Measurements from ENCODE around the gene METTL26.
"Not testable (repeated sequence)": the region's sequence is repeated elsewhere in the genome, so short reads cannot be mapped to it uniquely, and the experiment has no call there.

Gene METTL26

GRCh38 chr16:625117-625976 is 10.8 kb downstream of the METTL26 start:
- no peak for DNase-seq (ENCODE audit: low read depth)

DNA sequence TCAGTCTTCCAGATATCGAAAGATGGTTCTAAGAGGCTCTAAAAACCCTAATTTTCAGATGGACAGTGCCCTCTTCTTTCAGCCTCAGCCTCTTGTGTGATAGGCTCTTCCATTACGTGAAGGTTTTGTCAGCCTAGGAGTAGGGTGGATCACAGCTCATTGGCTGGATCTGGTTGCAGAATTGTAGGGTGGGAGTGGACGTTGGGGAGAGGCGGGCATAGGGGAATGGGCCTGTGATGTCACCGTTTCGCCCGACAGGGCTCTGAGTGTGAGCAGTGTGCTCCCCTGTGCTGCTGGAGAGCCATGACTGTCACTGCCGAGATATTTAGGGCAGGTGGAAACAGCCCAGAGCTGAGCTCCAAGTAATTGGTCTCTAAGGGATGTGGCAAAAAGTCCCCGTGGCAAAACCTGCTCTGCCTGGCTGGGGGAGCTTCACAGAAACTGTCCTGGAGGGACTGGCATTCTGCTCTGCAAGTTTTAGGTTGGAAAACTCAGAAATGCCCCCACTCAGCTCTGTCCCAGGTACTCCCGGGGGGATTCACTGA is 11.5 kb downstream of the METTL26 start:
- DNase-seq (ENCODE audit: low read depth) = no peak

GRCh38 chr16:622920-623280 is 13.2 kb downstream of the METTL26 start:
- DNase-seq (ENCODE audit: low read depth) = no peak

DNA sequence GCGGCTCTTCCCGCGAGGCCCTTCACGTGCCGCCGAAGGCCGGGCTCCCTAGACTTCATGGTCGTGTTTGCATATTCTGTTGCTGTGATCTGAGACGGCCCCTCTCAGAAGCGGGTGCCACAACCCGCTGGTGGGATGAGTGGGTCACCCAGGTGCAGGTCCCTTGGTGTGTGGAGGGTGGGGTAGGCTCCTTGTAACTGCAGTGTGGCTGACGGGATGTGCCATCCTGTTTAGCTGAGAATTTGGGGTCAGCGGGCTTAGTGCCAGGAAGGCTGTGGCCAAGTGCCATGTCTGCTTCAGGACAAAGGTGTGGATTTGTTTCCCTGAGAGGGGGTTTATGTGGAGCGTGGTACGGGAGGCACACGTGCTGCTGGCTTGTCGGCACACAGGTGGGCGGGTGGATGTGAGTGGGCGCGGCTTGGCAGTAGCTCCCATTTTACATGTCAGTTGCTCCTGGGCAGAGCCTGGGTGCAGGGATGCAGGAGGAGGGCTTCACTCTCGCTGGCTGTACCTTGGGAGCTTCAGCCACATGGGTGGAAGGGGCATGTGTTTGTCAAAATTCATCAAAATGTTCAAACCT is 14.5 kb downstream of the METTL26 start:
- DNase-seq (ENCODE audit: low read depth) = no peak

- no peak for DNase-seq (ENCODE audit: low read depth)
These were observed 15.2 kb downstream of the METTL26 start for GRCh38 chr16:620700-621525.

GRCh38 chr16:619476-620100 is 16.5 kb downstream of the METTL26 start:
- DNase-seq (ENCODE audit: low read depth) = no peak

GRCh38 chr16:617855-618254 is 18.2 kb downstream of the METTL26 start:
- no peak for DNase-seq (ENCODE audit: low read depth)

DNA sequence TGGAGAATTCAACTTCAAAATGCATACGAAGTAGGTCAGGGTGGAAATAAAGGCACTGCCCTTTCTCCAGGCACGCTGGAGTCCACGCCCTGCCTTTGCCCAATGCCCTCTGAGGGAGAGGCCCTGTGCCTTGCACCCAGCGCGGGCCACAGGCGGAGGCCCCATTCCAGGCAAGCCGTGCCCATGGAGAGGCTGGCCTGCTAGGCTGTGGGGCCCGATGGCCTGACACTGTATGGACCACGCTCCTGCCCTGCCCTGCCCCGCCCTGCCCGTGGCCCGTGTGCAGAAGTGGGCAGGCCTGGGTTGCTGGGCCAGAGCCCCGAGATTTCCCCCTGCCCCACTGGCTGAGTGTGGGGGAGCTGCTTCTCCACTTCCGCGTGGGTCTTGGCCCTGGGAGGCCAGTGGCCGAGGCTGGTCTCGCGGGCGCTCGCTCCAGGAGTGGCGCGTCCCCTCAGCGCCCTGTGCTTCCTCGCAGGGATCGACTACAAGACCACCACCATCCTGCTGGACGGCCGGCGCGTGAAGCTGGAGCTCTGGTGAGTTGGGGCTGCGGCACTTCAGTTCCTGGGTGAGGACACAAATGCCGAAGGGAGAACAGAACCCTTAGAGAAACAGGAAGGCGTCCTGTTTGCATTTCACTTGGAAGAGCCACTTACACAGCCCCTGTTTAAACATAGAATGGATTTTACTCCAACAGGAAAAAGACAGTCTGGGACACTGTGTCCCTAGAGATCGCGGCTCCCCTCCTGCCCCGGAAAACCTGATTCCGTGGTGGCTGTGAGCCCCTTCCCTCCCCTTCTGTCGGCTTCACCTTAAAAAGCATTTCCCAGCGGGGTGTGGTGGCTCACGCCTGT is 19.1 kb downstream of the METTL26 start:
- no peak for DNase-seq (ENCODE audit: low read depth)

DNA sequence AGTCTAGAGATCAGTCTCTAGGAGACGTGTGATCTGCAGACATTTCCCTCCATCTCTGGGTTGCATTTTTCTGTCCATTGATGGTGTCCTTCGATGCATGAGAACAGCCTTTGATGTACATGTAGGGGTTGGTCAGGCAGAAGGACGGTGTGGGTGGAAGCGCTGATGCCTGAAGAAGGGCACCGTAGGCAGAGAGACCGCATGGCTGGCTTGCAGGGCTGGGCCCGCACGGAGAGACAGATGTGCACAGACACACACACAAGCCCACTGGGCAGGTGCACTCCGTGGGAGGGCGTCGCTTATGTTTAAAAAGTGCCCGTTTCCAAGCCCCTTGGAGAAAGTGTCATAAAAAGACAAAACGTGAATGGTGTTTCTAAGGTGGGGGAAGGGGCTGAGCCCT is 21.0 kb downstream of the METTL26 start:
- DNase-seq (ENCODE audit: low read depth) = no peak

- no peak for DNase-seq (ENCODE audit: low read depth)
These were observed 25.4 kb downstream of the METTL26 start for GRCh38 chr16:610513-611381.

- DNase-seq (ENCODE audit: low read depth) = no peak
These were observed 26.1 kb downstream of the METTL26 start for GRCh38 chr16:609984-610383.

GRCh38 chr16:609316-609715 is 26.8 kb downstream of the METTL26 start:
- DNase-seq (ENCODE audit: low read depth) = no peak

DNA sequence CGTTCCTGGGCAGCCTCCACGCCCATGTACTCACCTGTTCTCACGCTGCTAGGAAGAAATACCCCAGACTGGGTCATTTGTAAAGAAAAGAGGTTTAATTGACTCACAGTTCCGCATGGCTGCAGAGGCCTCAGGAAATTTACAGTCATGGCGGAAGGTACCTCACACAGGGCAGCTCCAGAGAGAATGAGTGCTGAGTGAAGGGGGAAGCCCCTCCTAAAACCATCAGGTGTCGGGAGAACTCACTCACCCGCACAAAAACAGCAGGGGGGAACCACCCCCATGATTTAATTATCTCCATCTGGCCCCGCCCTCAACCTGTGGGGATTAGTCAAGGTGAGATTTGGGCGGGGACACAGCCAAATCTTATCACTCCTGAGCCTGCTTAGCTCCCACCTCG is 28.1 kb downstream of the METTL26 start:
- no peak for DNase-seq (ENCODE audit: low read depth)

DNA sequence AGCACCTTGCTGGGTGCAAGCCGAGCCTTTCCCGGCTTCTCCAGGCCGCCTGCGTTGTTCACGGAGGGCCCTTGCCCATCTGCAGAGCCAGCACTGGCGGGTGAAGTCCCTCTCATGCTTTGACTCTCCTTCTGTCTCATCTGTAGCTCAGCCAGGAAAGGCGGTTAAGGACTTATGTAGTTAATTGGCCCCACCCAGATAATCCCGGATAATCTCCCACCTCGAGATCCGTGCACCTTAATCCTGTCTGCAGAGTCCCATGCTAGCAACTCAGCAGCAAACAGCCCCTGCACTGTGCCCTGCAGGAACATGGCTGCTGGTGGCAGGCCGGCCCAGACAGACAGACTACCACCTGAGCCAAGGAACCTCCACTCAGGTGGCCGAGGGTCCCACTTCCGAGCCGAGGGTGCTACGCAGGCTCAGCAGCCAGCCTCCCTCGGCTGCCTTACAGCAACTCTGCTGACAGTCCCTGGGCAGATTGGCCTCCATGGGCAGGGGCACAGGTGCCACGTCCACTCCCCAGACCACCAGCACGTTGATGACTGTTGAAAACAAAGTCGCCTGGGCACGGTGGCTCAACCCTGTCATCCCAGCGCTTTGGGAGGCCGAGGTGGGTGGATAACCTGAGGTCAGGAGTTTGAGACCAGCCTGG is 29.3 kb downstream of the METTL26 start:
- DNase-seq (ENCODE audit: low read depth) = no peak

DNA sequence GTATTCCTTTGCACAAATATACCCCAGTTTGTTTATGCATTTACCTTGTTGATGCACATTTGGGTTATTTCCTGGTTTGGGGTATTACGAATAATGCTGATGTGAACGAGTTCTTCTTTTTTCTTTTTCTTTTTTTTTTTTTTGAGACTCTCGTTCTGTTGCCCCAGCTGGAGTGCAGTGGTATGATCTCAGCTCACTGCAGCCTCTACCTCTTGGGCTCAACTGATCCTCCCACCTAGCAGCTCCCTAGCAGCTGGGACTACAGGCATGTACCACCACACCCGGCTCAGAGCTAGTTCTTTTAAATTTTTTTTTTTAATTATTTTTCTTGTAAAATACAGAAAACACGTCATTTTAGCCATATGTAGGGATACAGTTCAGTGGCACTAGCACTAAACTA is 32.2 kb downstream of the METTL26 start:
- DNase-seq (ENCODE audit: low read depth) = no peak

DNA sequence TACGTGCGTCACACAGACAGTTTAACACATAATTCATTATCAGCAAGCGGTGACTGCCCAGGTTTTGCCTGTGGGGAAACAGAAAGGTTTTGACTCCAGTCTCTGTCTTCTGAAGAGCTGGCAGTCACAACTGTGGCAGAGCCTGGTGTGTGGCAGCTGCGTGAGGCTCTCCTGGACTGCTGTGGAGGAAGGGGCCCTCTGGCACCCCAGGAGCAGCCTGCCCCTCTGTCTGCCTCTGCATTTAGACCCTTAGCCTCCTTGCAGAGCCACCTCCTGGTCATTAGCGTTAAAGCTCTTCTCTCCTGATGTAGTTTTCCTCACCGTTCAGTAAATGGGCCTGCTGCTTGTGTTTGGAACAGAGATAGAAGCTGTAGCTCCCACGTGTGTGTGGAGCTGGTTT is 35.3 kb downstream of the METTL26 start:
- no peak for DNase-seq (ENCODE audit: low read depth)

DNA sequence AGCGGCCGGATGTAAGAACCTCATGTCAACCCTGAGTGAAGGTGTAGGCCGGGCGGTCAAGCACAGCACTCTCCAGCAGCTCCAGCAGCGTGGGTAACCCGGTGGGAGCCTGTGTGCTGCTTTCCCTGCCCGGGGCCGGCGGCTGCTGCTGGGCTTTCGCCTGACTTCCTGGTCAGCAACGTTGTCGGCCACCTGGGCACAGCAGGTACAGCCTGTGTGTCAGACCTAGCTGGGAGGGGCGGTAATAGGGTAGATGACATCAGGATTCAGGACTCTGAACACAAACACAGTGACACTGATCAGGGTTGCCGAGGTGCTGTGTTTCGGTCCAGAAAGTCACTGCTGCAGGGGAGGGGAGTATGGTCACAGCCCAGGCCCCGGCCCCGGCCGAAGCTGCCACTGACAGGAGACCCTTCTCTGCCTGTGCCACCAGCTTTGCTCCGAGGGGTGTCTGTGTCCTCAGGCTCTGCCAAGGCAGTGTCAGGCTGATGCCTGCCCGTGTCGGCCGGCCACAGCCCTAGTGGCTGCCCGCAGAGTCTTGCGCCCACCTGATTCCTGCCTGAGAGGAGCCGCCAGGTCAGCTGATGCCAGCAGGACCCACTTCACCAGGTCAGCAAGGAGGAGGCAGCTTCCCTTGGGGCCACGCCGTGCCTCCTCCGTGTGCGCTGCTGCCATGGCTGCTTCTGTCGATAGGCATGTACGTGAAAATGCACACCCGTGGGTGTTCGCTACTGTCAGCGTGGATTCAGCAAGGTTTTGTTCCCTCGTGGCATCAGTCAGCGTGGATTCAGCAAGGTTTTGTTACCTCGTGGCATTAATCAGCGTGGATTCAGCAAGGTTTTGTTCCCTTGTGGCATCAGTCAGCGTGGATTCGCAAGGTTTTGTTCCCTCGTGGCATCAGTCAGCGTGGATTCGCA is 37.0 kb downstream of the METTL26 start:
- no peak for DNase-seq (ENCODE audit: low read depth)

- DNase-seq (ENCODE audit: low read depth) = not testable (repeated sequence)
These were observed 38.5 kb downstream of the METTL26 start for GRCh38 chr16:597655-598054.

DNA sequence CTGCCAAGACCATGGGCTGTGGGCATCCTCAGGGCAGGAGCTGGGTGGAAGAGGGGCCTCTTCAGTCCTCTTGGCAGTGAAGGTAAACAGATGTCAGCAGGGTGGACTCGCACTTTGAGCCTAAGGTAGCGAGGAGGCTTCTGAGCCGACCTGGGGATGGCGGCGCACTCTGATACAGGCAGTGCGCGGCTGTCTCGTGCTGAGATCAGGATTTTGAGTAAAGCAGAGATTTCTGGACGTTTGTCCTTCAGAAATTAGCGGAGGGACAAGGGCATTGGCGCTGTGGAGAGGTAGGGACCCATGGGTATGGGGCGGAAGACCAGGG is 39.4 kb downstream of the METTL26 start:
- DNase-seq (ENCODE audit: low read depth) = no peak

Data from fibroblast of the conjunctiva (primary cell).